Ishikawa (cell line): Measurements from ENCODE around the gene ST6GALNAC6.

Experiments
- CEBPB ChIP-seq: IDR thresholded peaks from 2 replicates; pipeline ENCODE4 v1.6.1; 2012
- CREB1 ChIP-seq: IDR thresholded peaks from 2 replicates; pipeline ENCODE4 v1.6.1; 2012; ENCODE audit warnings: low read depth
- EGR1 ChIP-seq: IDR thresholded peaks from 2 replicates; pipeline ENCODE4 v1.6.1; 2012
- EP300 ChIP-seq: IDR thresholded peaks from 2 replicates; pipeline ENCODE4 v1.6.1; 2012; ENCODE audit warnings: borderline replicate concordance
- FOXM1 ChIP-seq: IDR thresholded peaks from 2 replicates; pipeline ENCODE4 v1.6.1; 2012; ENCODE audit warnings: low read depth, borderline replicate concordance
- NFIC ChIP-seq: IDR thresholded peaks from 2 replicates; pipeline ENCODE4 v1.6.1; 2012
- RAD21 ChIP-seq: IDR thresholded peaks from 2 replicates; pipeline ENCODE4 v1.6.1; 2012; ENCODE audit warnings: low read depth
- TAF1 ChIP-seq: IDR thresholded peaks from 2 replicates; pipeline ENCODE4 v1.6.1; 2012; ENCODE audit warnings: low read depth, mild to moderate bottlenecking
- TCF12 ChIP-seq: IDR thresholded peaks from 2 replicates; pipeline ENCODE4 v1.6.1; 2012; ENCODE audit warnings: low read depth
- TEAD4 ChIP-seq: IDR thresholded peaks from 2 replicates; pipeline ENCODE4 v1.6.1; 2012
- YY1 ChIP-seq: IDR thresholded peaks from 2 replicates; pipeline ENCODE4 v1.6.1; 2012; ENCODE audit warnings: low read depth
- TF ChIP-seq, protein P1 (sequence below): IDR thresholded peaks from 2 replicates; pipeline ENCODE4 v1.6.1; 2012; ENCODE audit warnings: low read depth, mild to moderate bottlenecking

DNA sequence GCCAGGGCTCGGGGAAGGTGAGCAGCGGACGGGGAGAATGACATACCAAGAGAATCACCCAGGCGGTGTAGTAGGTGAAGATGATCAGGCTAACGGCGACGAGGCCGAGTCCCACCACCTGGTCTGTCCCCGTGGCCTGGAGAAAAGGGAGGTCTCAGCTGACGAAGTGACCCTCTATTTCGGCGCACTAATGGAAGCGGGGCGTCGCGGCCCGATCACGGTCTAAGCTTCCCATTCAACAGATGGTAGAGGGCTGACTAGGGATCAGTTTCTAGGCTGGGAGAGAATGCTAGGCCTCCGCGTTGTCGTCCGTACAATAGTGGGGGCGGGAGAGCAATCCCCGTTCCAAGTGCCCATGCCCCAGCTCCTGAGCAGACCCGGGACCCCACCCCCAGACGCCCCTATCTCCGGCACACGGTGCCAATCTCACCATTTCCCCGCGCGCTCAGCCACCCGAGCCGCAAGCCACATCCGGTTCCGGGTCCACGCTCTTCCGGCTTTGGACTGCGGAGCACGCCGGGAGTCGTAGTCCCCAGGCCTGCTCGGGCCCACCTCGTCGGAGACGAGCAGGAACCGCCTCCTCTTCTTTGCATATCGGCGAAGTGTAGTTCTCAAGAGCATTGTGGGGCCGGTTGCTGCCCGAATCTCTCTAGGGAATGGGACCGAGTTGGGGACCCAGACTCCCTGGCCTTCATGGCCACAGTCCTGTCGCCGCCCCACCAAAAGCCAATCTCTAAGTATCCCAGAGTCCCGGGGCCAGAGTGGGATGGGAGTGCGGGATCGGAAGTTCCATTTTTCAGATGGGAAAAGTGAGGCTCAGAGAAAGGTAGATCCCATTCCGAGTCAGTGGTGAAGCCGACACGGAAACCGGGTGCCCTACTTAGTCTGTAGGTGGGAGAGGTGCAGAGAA, 38.2 kb upstream of the ST6GALNAC6 start, which contains the start of gene DPM2:
- TF ChIP-seq EGR1, result no peak
- no peak for TF ChIP-seq FOXM1
- TF ChIP-seq CEBPB, result no peak
- 0 out of 2 replicates have a peak, but pooled peaks have one; percentile 18 for TF ChIP-seq TCF12
- TF ChIP-seq EP300, result no peak; the same call in 1 of the 2 replicates
- TF ChIP-seq, protein P1, sequence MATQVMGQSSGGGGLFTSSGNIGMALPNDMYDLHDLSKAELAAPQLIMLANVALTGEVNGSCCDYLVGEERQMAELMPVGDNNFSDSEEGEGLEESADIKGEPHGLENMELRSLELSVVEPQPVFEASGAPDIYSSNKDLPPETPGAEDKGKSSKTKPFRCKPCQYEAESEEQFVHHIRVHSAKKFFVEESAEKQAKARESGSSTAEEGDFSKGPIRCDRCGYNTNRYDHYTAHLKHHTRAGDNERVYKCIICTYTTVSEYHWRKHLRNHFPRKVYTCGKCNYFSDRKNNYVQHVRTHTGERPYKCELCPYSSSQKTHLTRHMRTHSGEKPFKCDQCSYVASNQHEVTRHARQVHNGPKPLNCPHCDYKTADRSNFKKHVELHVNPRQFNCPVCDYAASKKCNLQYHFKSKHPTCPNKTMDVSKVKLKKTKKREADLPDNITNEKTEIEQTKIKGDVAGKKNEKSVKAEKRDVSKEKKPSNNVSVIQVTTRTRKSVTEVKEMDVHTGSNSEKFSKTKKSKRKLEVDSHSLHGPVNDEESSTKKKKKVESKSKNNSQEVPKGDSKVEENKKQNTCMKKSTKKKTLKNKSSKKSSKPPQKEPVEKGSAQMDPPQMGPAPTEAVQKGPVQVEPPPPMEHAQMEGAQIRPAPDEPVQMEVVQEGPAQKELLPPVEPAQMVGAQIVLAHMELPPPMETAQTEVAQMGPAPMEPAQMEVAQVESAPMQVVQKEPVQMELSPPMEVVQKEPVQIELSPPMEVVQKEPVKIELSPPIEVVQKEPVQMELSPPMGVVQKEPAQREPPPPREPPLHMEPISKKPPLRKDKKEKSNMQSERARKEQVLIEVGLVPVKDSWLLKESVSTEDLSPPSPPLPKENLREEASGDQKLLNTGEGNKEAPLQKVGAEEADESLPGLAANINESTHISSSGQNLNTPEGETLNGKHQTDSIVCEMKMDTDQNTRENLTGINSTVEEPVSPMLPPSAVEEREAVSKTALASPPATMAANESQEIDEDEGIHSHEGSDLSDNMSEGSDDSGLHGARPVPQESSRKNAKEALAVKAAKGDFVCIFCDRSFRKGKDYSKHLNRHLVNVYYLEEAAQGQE, result no peak
- 0 out of 2 replicates have a peak, but pooled peaks have one; percentile 15 for TF ChIP-seq YY1
- TF ChIP-seq CREB1, result peak; percentile 60; the same call in 1 of the 2 replicates
- TF ChIP-seq RAD21, result no peak
- peak; percentile 70; the same call in 1 of the 2 replicates for TF ChIP-seq TAF1
- TF ChIP-seq TEAD4, result 0 out of 2 replicates have a peak, but pooled peaks have one; percentile 18
- TF ChIP-seq NFIC, result no peak
